Thymus (tissue), 14 donors: ENCODE data around the gene LRMDA. TPM values are rescaled to one million over a fixed set of nuclear protein-coding genes. Genes with fewer than 3 reads are reported as not detected.

ENCODE experiments used
- DNase-seq, 9 donors: peaks; one replicate each; pipeline ENCODE4 v3.0.0-alpha.2; 2013; ENCODE audit warnings: low spot score in 9 of 9, low read depth in 6 of 9, missing footprints in 1 of 9
- H3K27ac ChIP-seq, 2 donors: one replicate each; pipeline ENCODE4 v1.5.1; 2013; ENCODE audit warnings: control low read depth in 1 of 2, low read depth in 1 of 2, low read length in 1 of 2, mild to moderate bottlenecking in 1 of 2, moderate library complexity in 1 of 2
- H3K27me3 ChIP-seq, 2 donors: one replicate each; pipeline ENCODE4 v1.5.1; 2013; ENCODE audit warnings: low read length in 1 of 2; ENCODE audit not compliant: control insufficient read depth in 2 of 2, insufficient read depth in 1 of 2
- H3K36me3 ChIP-seq, 2 donors: one replicate each; pipeline ENCODE4 v1.5.1; 2013; ENCODE audit warnings: low read length in 1 of 2, mild to moderate bottlenecking in 1 of 2, moderate library complexity in 1 of 2; ENCODE audit not compliant: control insufficient read depth in 2 of 2, insufficient read depth in 2 of 2
- H3K4me1 ChIP-seq, 2 donors: one replicate each; pipeline ENCODE4 v1.5.1; 2013; ENCODE audit warnings: low read length in 2 of 2; ENCODE audit not compliant: control insufficient read depth in 2 of 2, insufficient read depth in 2 of 2
- H3K4me3 ChIP-seq, 2 donors: one replicate each; pipeline ENCODE4 v1.5.1; 2013; ENCODE audit warnings: low read length in 2 of 2, control low read depth in 1 of 2, mild to moderate bottlenecking in 1 of 2
- H3K9me3 ChIP-seq, 2 donors: one replicate each; pipeline ENCODE4 v1.5.1; 2013; ENCODE audit warnings: low read length in 1 of 2, mild to moderate bottlenecking in 1 of 2; ENCODE audit not compliant: control insufficient read depth in 2 of 2, insufficient read depth in 1 of 2
- WGBS: extraction: QIAGEN DNeasy Blood & Tissue Kit; methylation state at CpG from one replicate; pipeline ENCODE4 v1.1.7; 2013; 5-methylcytosine and 5-hydroxymethylcytosine counted together
- long read RNA-seq, 10 donors: transcript quantifications; one replicate each; lab custom pipeline, GENCODE V29; 2026
- polyA plus RNA-seq: library from polyadenylated mRNA; stranded (reverse); fragments of 200-250 nt; gene quantifications from one replicate; pipeline ENCODE4 v1.2.3, GENCODE V29; 2013
- total RNA-seq: library from RNA; stranded (reverse); fragments of 120-200 nt; gene quantifications from one replicate; pipeline ENCODE4 v1.2.4, GENCODE V29; 2013
- donor health status: healthy.

The LRMDA gene
- total RNA-seq (2.5 TPM), polyA plus RNA-seq (4.6 TPM)
- long read RNA-seq, donor 1 = 0 reads
- long read RNA-seq, donor 2 = 0 reads
- long read RNA-seq, donor 3, partial matches to known transcripts = 0 of 2 reads
- long read RNA-seq, donor 3, other reads (novel, unspliced or antisense) = 0 of 2 reads
- long read RNA-seq, donor 4, partial matches to known transcripts = 0 of 1 reads
- long read RNA-seq, donor 4, other reads (novel, unspliced or antisense) = 0 of 1 reads
- long read RNA-seq, donor 5, partial matches to known transcripts = 0 of 3 reads
- long read RNA-seq, donor 5, other reads (novel, unspliced or antisense) = 0 of 3 reads
- long read RNA-seq, donor 6, partial matches to known transcripts = 0 of 2 reads
- long read RNA-seq, donor 6, other reads (novel, unspliced or antisense) = 0 of 2 reads
- long read RNA-seq, donor 7, partial matches to known transcripts = 0 of 1 reads
- long read RNA-seq, donor 7, other reads (novel, unspliced or antisense) = 0 of 1 reads
- long read RNA-seq, donor 8 = 0 reads
- long read RNA-seq, donor 9 = 0 reads
- long read RNA-seq, donor 10 = 0 reads

- Histone ChIP-seq H3K27ac (peak within 1 kb of the TSS in 1 of 2 donors; percentile 62), H3K36me3 (no peaks in the 10 kb centered on the region), H3K4me3 (peak within 1 kb of the TSS in 1 of 2 donors; percentile 34), H3K4me1 (peaks cover 0 to 14% of the 10 kb centered on the region in 2 donors), H3K9me3 (no peaks in the 10 kb centered on the region), H3K27me3 (peaks cover 36 to 45% of the 10 kb centered on the region in 2 donors)
- no peak for DNase-seq
- 5% methylated on average over 82 of the region's 82 CpGs for WGBS
These were observed at the start of gene LRMDA for GRCh38 chr10:75431180-75432111. Gene LRMDA (plus strand): TSS chr10:75431624.

- H3K9me3 ChIP-seq = no peaks in the 10 kb centered on the region
- H3K27me3 ChIP-seq = peaks cover 2 to 3% of the 10 kb centered on the region in 2 donors
- DNase-seq = no peak
- 93% methylated on average over 3 of the region's 3 CpGs for WGBS
- H3K4me3 ChIP-seq = no peak overlapping the region
- no peaks in the 10 kb centered on the region for H3K4me1 ChIP-seq
- no peak overlapping the region for H3K27ac ChIP-seq
- H3K36me3 ChIP-seq = no peaks in the 10 kb centered on the region
These were observed 45.3 kb upstream of the LRMDA start for GRCh38 chr10:75386128-75386527.

- H3K9me3 ChIP-seq = no peaks in the 10 kb centered on the region
- H3K27me3 ChIP-seq = peaks cover 2 to 18% of the 10 kb centered on the region in 2 donors
- no peak for DNase-seq
- H3K4me3 ChIP-seq = no peak overlapping the region
- no peak overlapping the region for H3K27ac ChIP-seq
- no peaks in the 10 kb centered on the region for H3K4me1 ChIP-seq
- no peaks in the 10 kb centered on the region for H3K36me3 ChIP-seq
- WGBS = 96% methylated on average over 3 of the region's 3 CpGs
These were observed 43.3 kb upstream of the LRMDA start for GRCh38 chr10:75388082-75388481.

GRCh38 chr10:75390178-75390577, 41.2 kb upstream of the LRMDA start:
- H3K9me3 ChIP-seq = no peaks in the 10 kb centered on the region
- H3K27ac ChIP-seq = no peak overlapping the region
- no peak overlapping the region for H3K4me3 ChIP-seq
- H3K4me1 ChIP-seq = peaks cover 0 to 1% of the 10 kb centered on the region in 2 donors
- no peaks in the 10 kb centered on the region for H3K36me3 ChIP-seq
- H3K27me3 ChIP-seq = peaks cover 12 to 38% of the 10 kb centered on the region in 2 donors
- no peak for DNase-seq

GRCh38 chr10:75392271-75392670, 39.2 kb upstream of the LRMDA start:
- Histone ChIP-seq H3K4me3 (no peak overlapping the region), H3K36me3 (no peaks in the 10 kb centered on the region), H3K27ac (no peak overlapping the region), H3K27me3 (peaks cover 33 to 59% of the 10 kb centered on the region in 2 donors), H3K4me1 (peaks cover 0 to 2% of the 10 kb centered on the region in 2 donors), H3K9me3 (peaks cover 0 to 4% of the 10 kb centered on the region in 2 donors)
- no peak for DNase-seq
- WGBS = 96% methylated on average over 2 of the region's 2 CpGs

GRCh38 chr10:75392744-75393143, 38.7 kb upstream of the LRMDA start:
- H3K4me3 ChIP-seq = no peak overlapping the region
- H3K4me1 ChIP-seq = peaks cover 0 to 2% of the 10 kb centered on the region in 2 donors
- H3K9me3 ChIP-seq = peaks cover 0 to 4% of the 10 kb centered on the region in 2 donors
- no peak for DNase-seq
- no peak overlapping the region for H3K27ac ChIP-seq
- no peaks in the 10 kb centered on the region for H3K36me3 ChIP-seq
- H3K27me3 ChIP-seq = peaks cover 37 to 63% of the 10 kb centered on the region in 2 donors

GRCh38 chr10:75394221-75394620, 37.2 kb upstream of the LRMDA start:
- H3K27ac ChIP-seq = no peak overlapping the region
- DNase-seq = no peak

GRCh38 chr10:75395066-75395931, 36.1 kb upstream of the LRMDA start:
- Histone ChIP-seq H3K36me3 (no peaks in the 10 kb centered on the region), H3K4me1 (peaks cover 0 to 10% of the 10 kb centered on the region in 2 donors), H3K9me3 (peaks cover 0 to 4% of the 10 kb centered on the region in 2 donors), H3K4me3 (peak overlapping the region; percentile 5 to 15), H3K27me3 (peaks cover 50 to 89% of the 10 kb centered on the region in 2 donors), H3K27ac (peak overlapping the region in 1 of 2 donors; percentile 57)
- 19% methylated on average over 64 of the region's 64 CpGs for WGBS
- DNase-seq = peak in 1 of 9 donors; percentile 35

More at GRCh38 chr10:75394221-75394620, 37.2 kb upstream of the LRMDA start:
- no peak overlapping the region for H3K4me3 ChIP-seq
- no peaks in the 10 kb centered on the region for H3K36me3 ChIP-seq
- H3K4me1 ChIP-seq = peaks cover 0 to 2% of the 10 kb centered on the region in 2 donors
- peaks cover 43 to 78% of the 10 kb centered on the region in 2 donors for H3K27me3 ChIP-seq
- peaks cover 0 to 4% of the 10 kb centered on the region in 2 donors for H3K9me3 ChIP-seq
- WGBS = 97% methylated on average over 7 of the region's 7 CpGs
